IPS-15b (cell line): ENCODE data around the gene HNF4A.

Experiments used
- H3K27me3 ChIP-seq: one replicate; pipeline ENCODE4 v1.6.1; 2013; ENCODE audit warnings: low read length; ENCODE audit not compliant: control insufficient read depth, insufficient read depth
- H3K36me3 ChIP-seq: one replicate; pipeline ENCODE4 v1.6.1; 2013; ENCODE audit warnings: low read length; ENCODE audit not compliant: control insufficient read depth, insufficient read depth
- H3K4me1 ChIP-seq: one replicate; pipeline ENCODE4 v1.6.1; 2013; ENCODE audit warnings: mild to moderate bottlenecking, low read length; ENCODE audit not compliant: control insufficient read depth, insufficient read depth
- H3K4me3 ChIP-seq: one replicate; pipeline ENCODE4 v1.5.1; 2013; ENCODE audit warnings: low read depth, low read length
- H3K9ac ChIP-seq: one replicate; pipeline ENCODE4 v1.6.1; 2013; ENCODE audit warnings: low read depth, mild to moderate bottlenecking, low read length
- H3K9me3 ChIP-seq: one replicate; pipeline ENCODE4 v1.6.1; 2013; ENCODE audit warnings: mild to moderate bottlenecking, low read length; ENCODE audit not compliant: control insufficient read depth, insufficient read depth

HNF4A gene

DNA sequence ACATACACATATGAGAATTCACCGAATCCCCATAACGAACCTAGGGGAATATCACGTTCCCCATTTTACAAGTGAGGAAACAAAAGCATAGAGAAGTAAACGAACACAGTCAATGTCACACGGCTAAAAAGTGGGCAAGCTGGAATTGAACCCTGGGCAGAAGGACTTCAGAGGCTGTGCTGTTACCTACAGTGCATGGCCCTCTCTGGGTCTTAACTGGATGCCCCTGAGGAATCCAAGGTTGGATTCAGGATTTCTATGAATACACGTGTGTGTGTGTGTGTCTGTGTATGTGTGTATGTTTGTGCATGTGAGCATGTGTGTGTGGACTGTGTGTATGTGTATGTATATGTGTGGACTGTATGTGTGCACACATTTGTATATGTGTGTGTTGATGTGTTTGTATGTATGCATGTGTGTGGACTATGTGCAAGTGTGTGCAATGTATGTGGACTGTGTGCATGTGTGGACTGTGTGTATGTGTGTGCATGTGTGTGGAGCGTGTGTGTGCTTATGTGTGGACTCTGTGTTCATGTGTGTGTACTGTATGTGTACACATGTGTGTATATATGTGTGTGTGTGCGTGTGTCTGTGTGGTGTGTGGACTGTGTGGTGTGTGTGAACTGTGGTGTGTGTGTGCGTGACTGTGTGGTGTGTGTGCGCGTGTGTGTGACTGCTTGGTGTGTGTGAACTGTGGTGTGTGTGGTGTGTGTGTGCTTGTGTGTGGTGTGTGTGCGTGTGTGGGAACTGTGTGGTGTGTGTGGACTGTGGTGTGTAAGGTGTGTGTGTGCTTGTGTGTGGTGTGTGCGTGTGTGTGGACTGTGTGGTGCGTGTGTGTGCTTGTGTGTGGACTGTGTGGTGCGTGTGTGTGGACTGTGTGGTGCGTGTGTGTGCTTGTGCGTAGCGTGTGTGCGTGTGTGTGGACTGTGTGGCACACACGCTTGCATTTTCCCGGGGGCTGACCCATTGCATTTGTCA is 49.0 kb downstream of the HNF4A start:
- H3K36me3 ChIP-seq = no peaks in the 10 kb centered on the region
- H3K27me3 ChIP-seq = no peaks in the 10 kb centered on the region
- H3K4me3 ChIP-seq = no peak overlapping the region
- H3K9ac ChIP-seq = no peak overlapping the region
- H3K9me3 ChIP-seq = no peaks in the 10 kb centered on the region
- H3K4me1 ChIP-seq = no peaks in the 10 kb centered on the region

DNA sequence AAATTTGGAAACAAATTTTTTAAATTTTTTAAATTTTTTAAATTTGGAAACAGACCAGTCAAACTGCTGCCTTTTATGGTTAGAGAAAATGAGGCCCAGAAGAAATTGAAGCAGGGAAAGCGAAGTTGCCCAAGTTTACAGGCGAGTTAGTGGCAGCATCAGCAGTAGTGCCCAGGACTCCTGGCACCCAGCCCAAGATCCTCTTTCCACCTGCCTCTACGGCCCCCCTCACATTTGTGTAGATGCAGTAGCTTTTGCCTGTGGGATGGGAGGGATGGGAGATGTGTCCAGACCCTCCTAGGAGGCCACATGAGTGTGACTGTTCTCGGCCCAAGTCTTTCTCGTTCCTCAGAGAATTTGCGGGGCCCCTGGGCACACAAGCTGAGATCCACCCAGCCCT is 49.8 kb downstream of the HNF4A start:
- no peak overlapping the region for H3K9ac ChIP-seq
- no peaks in the 10 kb centered on the region for H3K36me3 ChIP-seq
- H3K9me3 ChIP-seq = no peaks in the 10 kb centered on the region
- H3K4me1 ChIP-seq = no peaks in the 10 kb centered on the region
- H3K27me3 ChIP-seq = no peaks in the 10 kb centered on the region
- H3K4me3 ChIP-seq = no peak overlapping the region

DNA sequence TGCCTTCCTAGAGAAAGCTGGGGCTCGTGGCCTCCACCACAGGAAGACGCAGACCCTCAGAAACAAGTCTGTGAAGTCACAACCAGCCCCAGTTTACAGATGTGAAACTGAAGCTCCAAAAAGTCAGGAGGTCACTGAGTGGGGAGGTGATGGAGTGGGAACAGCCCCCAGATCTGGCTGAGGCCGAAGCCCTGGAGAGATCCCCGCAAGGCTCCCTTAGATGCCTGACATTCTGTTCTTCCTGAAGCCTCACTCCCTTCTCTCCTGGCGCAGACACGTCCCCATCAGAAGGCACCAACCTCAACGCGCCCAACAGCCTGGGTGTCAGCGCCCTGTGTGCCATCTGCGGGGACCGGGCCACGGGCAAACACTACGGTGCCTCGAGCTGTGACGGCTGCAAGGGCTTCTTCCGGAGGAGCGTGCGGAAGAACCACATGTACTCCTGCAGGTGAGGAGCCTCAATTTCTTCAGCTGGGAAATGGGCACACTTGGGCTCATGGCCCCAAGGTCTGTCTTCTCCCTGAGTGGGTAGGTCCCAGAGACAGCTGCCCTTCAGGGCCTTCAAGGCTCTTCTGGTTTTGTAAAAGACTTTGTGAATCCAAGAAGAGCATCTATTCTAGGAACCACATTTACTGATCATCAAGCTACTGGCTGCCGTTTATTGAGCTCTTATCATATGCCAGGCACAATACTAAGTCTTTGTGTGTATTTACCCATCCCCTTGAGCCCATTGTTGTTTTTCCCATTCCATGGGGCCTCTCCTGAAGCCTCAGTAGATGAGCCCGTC is 50.5 kb downstream of the HNF4A start:
- no peak overlapping the region for H3K9ac ChIP-seq
- no peaks in the 10 kb centered on the region for H3K27me3 ChIP-seq
- H3K9me3 ChIP-seq = no peaks in the 10 kb centered on the region
- no peaks in the 10 kb centered on the region for H3K36me3 ChIP-seq
- H3K4me1 ChIP-seq = no peaks in the 10 kb centered on the region
- no peak overlapping the region for H3K4me3 ChIP-seq

DNA sequence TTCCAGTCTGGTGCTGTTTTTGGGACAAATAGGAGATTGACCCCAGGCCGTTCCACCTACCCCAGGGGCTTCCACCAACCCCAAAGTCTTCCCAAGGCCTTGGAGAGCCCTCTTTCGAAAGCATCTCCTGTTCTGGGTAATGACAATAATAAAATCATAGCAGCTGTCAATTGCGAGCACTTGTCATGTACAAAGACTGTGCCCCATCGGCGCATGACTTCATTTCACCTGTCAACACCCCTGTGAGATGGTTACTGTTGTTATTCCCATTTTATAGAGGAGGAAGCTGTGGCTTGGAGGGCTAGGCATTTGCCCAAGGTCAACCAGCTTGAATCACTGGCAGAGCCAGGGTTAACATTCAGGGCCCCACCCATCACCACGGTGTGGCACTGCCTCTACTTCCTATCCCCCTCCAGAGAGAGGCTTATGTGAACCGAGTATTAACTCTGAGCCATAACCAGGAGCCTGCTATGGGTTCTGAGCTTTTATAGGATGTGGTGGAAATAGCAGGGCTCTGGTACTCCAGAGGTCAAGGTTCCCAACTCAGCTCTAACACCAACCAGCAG is 51.2 kb downstream of the HNF4A start:
- H3K4me3 ChIP-seq = no peak overlapping the region
- H3K9me3 ChIP-seq = no peaks in the 10 kb centered on the region
- H3K9ac ChIP-seq = no peak overlapping the region
- no peaks in the 10 kb centered on the region for H3K36me3 ChIP-seq
- H3K27me3 ChIP-seq = no peaks in the 10 kb centered on the region
- H3K4me1 ChIP-seq = no peaks in the 10 kb centered on the region

DNA sequence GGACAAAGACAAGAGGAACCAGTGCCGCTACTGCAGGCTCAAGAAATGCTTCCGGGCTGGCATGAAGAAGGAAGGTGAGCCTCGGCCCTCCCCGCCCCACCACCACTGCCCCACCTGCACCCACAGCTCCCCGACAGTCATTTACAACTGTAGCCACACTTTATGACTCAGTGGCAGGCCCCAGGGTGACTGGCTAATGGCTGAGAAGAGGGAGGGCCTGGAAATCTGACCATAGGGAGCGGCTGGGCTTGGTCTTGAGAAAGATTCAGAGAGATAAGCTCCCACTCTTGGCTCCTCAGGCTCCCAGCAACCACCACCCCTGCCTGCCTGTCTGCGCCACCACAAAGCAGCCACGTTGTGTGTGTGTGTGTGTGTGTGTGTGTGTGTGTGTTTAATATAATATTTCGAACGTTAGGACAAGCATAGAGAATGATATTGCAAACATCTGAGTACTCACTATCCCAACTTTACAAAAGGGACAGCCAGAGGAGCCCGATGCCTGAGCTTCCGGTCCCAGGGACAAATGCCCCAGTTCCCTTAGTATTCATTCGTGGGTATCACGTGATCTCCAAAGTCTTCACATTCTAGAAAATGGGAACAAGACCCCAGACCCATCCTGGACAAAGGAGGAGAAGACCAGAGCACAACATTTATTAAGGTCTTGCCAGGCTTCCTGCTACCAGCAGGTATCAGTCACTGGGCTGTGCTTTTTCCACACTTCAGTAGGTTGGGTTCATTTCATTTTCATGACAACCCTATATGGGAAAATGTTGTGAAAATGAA is 52.1 kb downstream of the HNF4A start:
- H3K9me3 ChIP-seq = no peaks in the 10 kb centered on the region
- no peaks in the 10 kb centered on the region for H3K36me3 ChIP-seq
- no peak overlapping the region for H3K4me3 ChIP-seq
- H3K4me1 ChIP-seq = no peaks in the 10 kb centered on the region
- no peaks in the 10 kb centered on the region for H3K27me3 ChIP-seq
- H3K9ac ChIP-seq = no peak overlapping the region

DNA sequence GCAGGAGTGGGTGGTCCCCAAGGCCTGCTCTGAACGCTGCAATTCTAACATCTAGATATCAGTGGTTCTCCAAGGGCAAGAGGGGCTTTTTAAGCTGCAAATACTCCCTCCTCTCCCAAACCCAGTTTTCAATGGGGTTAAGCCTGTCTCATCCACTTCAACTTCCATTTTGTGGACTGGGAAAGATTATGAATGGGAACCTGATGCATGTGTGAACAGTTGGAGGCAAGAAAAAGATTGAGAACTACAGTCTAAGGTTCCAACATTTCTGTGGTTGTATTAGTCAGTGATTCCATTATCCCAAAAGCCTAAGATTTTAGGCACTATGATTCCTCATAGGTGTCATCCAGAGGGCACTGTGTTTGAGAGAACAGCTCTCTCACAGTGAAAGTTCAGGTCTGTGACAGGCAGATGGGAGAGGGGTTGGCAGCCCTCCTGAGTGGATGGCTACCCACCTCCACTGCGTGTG is 53.7 kb downstream of the HNF4A start:
- Histone ChIP-seq H3K4me3 (no peak overlapping the region), H3K9ac (no peak overlapping the region), H3K36me3 (no peaks in the 10 kb centered on the region), H3K4me1 (no peaks in the 10 kb centered on the region), H3K27me3 (no peaks in the 10 kb centered on the region), H3K9me3 (no peaks in the 10 kb centered on the region)

DNA sequence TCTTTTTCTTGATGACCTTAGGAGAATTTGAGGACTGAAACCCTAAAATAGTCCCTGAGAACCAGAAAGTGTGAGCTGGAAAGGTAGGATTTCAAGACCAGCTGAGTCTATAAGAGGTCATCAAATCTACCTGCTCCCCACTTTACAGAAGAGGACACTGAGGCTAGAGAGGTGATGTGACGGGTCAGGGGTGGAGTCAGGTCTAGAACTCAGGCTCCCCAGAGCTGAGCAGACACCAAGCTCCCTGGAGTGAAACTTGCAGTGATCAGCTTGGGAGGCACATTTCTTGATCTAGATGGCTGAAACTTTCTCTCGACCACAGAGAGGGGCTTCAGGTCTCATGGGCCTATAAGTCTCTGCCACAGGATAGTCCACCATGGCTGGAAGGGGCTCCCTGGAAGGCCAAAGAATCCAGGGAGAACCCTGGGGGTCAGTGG is 55.1 kb downstream of the HNF4A start:
- Histone ChIP-seq H3K4me3 (no peak overlapping the region), H3K27me3 (no peaks in the 10 kb centered on the region), H3K9me3 (no peaks in the 10 kb centered on the region), H3K9ac (no peak overlapping the region), H3K4me1 (no peaks in the 10 kb centered on the region), H3K36me3 (no peaks in the 10 kb centered on the region)

DNA sequence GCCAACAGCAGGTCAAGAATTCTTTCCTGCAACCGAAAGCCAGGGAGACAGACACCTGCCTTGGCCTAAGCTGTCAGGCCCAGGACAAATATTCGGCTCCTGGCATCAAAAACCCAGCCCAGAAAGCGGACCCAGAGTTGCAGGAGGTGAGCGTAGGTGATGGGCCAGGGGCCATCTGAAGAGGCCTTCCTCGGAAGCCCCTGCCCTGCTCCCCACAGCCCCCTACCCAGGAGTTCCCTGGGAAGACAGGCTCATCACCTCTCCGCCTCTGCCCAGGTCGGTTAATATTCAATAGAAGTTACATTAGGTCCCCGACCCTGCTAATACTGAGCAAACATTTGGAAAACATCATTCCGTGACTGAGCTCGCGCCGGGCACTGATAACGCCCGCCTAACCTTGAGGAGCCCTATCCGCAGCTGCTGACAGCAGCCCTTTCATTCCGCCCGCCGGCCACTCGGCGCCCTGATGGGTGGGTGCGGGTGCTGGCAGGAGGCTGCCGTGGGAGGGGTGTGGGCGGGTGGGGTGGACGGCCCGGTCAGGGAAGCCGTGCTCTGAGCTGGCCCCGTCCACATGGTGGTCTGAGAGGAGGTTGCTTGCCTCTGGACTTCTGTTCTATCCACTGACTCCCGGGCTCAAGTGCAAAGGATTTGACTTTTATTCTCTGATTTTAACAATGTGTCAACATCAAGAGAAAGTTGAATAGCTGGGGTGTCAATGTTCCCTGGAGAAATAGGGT is 55.7 kb downstream of the HNF4A start:
- no peaks in the 10 kb centered on the region for H3K9me3 ChIP-seq
- no peak overlapping the region for H3K4me3 ChIP-seq
- no peaks in the 10 kb centered on the region for H3K4me1 ChIP-seq
- no peaks in the 10 kb centered on the region for H3K27me3 ChIP-seq
- H3K9ac ChIP-seq = no peak overlapping the region
- no peaks in the 10 kb centered on the region for H3K36me3 ChIP-seq

DNA sequence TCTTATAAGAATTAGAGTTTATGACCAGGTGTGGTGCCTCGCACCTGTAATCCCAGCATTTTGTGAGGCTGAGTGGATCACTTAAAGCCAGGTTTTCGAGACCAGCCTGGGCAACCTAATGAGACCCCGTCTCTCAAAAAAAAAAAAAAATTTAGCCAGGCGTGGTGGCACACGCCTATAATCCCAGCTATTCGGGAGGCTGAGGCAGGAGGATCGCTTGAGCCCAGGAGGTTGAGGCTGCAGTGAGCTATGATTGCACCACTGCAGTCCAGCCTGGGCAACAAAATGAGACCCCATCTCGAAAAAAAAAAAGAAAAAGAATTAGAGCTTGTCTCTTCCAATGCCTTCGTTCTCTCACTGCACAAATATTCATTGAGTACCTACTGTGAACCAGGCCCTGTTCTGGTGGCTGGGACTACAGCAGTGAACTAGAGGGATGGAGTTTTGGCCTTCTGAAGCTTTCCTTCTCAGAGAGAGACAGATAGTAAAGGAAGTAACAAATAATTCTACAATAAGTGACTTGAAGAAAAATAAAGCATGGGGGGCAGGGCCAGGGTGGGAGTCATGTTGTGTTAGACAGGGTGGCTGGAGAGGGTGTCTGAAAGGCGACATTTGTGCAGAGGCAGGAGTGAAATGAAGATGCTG is 56.4 kb downstream of the HNF4A start:
- no peak overlapping the region for H3K9ac ChIP-seq
- no peaks in the 10 kb centered on the region for H3K27me3 ChIP-seq
- H3K36me3 ChIP-seq = no peaks in the 10 kb centered on the region

DNA sequence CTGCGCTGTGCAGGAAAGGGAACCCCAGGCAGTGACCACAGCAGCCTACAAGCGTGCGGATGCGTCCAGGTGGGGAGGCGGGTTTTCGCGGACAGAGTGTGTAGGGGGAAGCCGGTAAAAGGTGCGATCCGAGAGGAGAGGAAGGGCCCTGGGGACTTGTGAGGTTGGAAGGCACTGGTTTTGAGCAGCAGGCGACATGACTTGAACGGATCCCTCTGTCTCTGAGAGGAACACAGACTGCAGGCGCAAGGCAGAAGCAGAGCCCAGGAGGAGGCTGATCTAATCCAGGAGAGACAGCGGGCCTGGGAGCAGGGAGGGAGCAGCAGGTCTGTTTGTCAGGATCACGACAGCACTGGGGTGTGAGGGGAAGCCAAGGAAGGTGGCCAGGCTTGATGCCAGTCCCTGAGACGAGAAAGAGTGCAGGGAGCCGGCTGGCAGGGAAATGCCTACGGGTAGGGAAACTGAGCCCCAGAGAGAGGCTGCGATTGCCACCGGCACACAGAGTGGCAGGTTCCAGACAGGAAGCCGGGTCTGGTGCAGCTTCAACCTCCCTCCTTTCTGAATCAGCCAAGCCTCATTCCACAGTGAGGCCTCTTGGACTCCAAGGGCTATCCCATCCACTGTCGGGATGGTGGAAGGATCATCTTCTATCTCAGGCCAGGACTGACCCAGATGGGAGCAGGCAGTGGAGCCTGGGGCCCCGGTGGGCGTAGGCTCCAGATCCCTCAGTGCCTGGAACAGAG is 57.1 kb downstream of the HNF4A start:
- no peaks in the 10 kb centered on the region for H3K9me3 ChIP-seq
- no peak overlapping the region for H3K9ac ChIP-seq
- H3K4me3 ChIP-seq = no peak overlapping the region
- no peaks in the 10 kb centered on the region for H3K36me3 ChIP-seq
- H3K27me3 ChIP-seq = no peaks in the 10 kb centered on the region
- H3K4me1 ChIP-seq = no peaks in the 10 kb centered on the region

More for the DNA sequence above, 56.4 kb downstream of the HNF4A start:
- Histone ChIP-seq H3K4me1 (no peaks in the 10 kb centered on the region), H3K9me3 (no peaks in the 10 kb centered on the region), H3K4me3 (no peak overlapping the region)
